Bronchial epithelial cell (primary cell): ENCODE data around the gene C1orf210. TPM values are rescaled to one million over a fixed set of nuclear protein-coding genes. Genes with fewer than 3 reads are reported as not detected.

Source experiments
- DNase-seq: peaks from one replicate; pipeline ENCODE4 v3.0.0-alpha.2; 2010; ENCODE audit warnings: low read depth
- FAIRE-seq: peaks from 2 replicates; lab custom pipeline; 2011; peaks lifted over from hg19 to GRCh38; lab: Jason Lieb, UNC
- H3K27me3 ChIP-seq: 2 replicates; pipeline ENCODE4 v1.5.1; 2011; ENCODE audit warnings: low read length; ENCODE audit not compliant: control insufficient read depth, insufficient read depth
- H3K36me3 ChIP-seq: 2 replicates; pipeline ENCODE4 v1.5.1; 2011; ENCODE audit warnings: low read length; ENCODE audit not compliant: control insufficient read depth, insufficient read depth
- H3K4me3 ChIP-seq: 2 replicates; pipeline ENCODE4 v1.5.1; 2011; ENCODE audit warnings: mild to moderate bottlenecking, low read depth, low read length, control low read depth
- total RNA-seq: library from RNA; depleted of rRNA; stranded (reverse); fragments of >200 nt; gene quantifications from 2 replicates; pipeline ENCODE4 v1.2.1, GENCODE V29; 2014
- TF ChIP-seq, protein P1 (sequence below): IDR thresholded peaks from 2 replicates; pipeline ENCODE4 v1.5.1; 2011; ENCODE audit warnings: mild to moderate bottlenecking, moderate library complexity, low read length, control low read depth, inconsistent platforms; ENCODE audit not compliant: insufficient read depth, severe bottlenecking

The C1orf210 gene
- total RNA-seq, 1 donor from 2014 or later: 3.4 TPM

GRCh38 chr1:43284065-43284464, 1.3 kb downstream of the C1orf210 start:
- no peaks in the 10 kb centered on the region for H3K27me3 ChIP-seq
- no peak for DNase-seq
- FAIRE-seq: no peak
- TF ChIP-seq, protein P1, sequence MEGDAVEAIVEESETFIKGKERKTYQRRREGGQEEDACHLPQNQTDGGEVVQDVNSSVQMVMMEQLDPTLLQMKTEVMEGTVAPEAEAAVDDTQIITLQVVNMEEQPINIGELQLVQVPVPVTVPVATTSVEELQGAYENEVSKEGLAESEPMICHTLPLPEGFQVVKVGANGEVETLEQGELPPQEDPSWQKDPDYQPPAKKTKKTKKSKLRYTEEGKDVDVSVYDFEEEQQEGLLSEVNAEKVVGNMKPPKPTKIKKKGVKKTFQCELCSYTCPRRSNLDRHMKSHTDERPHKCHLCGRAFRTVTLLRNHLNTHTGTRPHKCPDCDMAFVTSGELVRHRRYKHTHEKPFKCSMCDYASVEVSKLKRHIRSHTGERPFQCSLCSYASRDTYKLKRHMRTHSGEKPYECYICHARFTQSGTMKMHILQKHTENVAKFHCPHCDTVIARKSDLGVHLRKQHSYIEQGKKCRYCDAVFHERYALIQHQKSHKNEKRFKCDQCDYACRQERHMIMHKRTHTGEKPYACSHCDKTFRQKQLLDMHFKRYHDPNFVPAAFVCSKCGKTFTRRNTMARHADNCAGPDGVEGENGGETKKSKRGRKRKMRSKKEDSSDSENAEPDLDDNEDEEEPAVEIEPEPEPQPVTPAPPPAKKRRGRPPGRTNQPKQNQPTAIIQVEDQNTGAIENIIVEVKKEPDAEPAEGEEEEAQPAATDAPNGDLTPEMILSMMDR: no peak
- peaks cover 2% of the 10 kb centered on the region for H3K36me3 ChIP-seq
- H3K4me3 ChIP-seq: no peak overlapping the region

- DNase-seq (no peak), FAIRE-seq (peak; percentile 91)
- Histone ChIP-seq H3K36me3 (peaks cover 2% of the 10 kb centered on the region), H3K27me3 (no peaks in the 10 kb centered on the region), H3K4me3 (no peak overlapping the region)
- TF ChIP-seq, protein P1: no peak
These were observed 2.9 kb downstream of the C1orf210 start for GRCh38 chr1:43282220-43283195.

DNA sequence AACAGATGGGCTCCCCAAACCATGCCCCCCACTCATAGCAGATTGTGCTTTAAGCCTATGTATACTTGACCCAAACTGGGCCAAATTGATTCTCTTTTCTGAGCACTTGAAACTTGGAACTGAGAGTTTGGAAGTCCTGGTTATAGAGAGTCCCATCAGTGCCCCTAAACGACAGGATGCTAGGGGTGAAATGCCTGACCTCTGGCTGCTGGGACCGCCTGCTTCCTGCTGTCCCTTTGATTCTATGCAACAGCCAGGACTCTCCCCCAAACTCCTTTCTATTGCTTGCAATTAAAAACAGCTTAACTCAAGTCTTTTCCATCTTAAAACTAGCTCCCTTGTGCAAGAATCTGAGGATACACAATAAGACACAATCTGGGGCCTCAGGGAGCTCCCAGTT, 4.7 kb downstream of the C1orf210 start:
- no peak for DNase-seq
- TF ChIP-seq, protein P1: no peak
- Histone ChIP-seq H3K4me3 (no peak overlapping the region), H3K36me3 (peaks cover 2% of the 10 kb centered on the region), H3K27me3 (no peaks in the 10 kb centered on the region)
- no peak for FAIRE-seq

GRCh38 chr1:43279666-43280065, 5.7 kb downstream of the C1orf210 start:
- Histone ChIP-seq H3K27me3 (no peaks in the 10 kb centered on the region), H3K36me3 (peaks cover 2% of the 10 kb centered on the region), H3K4me3 (no peak overlapping the region)
- DNase-seq (no peak), FAIRE-seq (no peak)
- TF ChIP-seq, protein P1: no peak

DNA sequence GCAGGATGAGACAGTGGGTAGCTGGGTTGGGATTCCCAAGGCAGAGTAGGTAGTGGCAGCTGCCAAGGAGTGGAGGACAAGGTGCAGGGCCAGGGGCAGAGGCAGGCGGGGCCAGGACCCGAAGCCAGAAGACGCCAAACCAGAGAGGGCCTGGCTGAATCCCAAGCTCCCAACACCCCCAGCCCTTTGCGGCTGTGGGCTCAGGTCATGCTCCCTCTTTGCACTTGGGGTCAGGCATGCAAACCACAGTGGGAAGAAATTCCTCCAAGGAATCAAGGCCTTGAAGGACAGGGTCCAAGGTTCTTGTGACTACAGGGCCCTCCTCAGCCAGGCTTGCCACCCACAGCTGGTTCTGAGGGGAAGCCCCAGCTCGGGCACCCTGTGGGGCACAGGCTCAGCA, 6.2 kb downstream of the C1orf210 start:
- peaks cover 2% of the 10 kb centered on the region for H3K36me3 ChIP-seq
- H3K4me3 ChIP-seq: no peak overlapping the region
- FAIRE-seq (no peak), DNase-seq (no peak)
- no peaks in the 10 kb centered on the region for H3K27me3 ChIP-seq
- TF ChIP-seq, protein P1: no peak
